Memory B cell (primary cell): Measurements from ENCODE around the gene SSH2.
"Not testable (repeated sequence)": the region's sequence is repeated elsewhere in the genome, so short reads cannot be mapped to it uniquely, and the experiment has no call there.

Source experiments
- ATAC-seq: fragments of 150-1000 bp; cut with Tn5 transposase; 2 replicates; pipeline ENCODE4 v1.10.0; 2021; ENCODE audit warnings: low read depth, mild to moderate bottlenecking, moderate library complexity
- DNase-seq, 2 donors: peaks; one replicate each; pipeline ENCODE4 v3.0.0; 2022; ENCODE audit warnings: low spot score in 2 of 2
- H3K27ac Mint-ChIP-seq: one replicate; pipeline ENCODE4 v1.8.0; 2022; ENCODE audit warnings: mild to moderate bottlenecking, moderate library complexity, mixed read lengths
- H3K27me3 Mint-ChIP-seq: one replicate; pipeline ENCODE4 v1.8.0; 2022; ENCODE audit warnings: mixed read lengths
- H3K36me3 Mint-ChIP-seq: one replicate; pipeline ENCODE4 v1.8.0; 2022; ENCODE audit warnings: mild to moderate bottlenecking, mixed read lengths
- H3K4me1 Mint-ChIP-seq: one replicate; pipeline ENCODE4 v1.8.0; 2022; ENCODE audit warnings: mixed read lengths
- H3K4me3 Mint-ChIP-seq: one replicate; pipeline ENCODE4 v1.8.0; 2022; ENCODE audit warnings: mild to moderate bottlenecking, moderate library complexity, mixed read lengths
- H3K9me3 Mint-ChIP-seq: one replicate; pipeline ENCODE4 v1.8.0; 2022; ENCODE audit warnings: mixed read lengths

Gene SSH2

GRCh38 chr17:29782917-29783316, 147.1 kb downstream of the SSH2 start:
- H3K27me3 Mint-ChIP-seq, result no peaks in the 10 kb centered on the region

GRCh38 chr17:29779812-29780190, 150.2 kb downstream of the SSH2 start:
- H3K27ac Mint-ChIP-seq, H3K27me3 Mint-ChIP-seq, H3K4me1 Mint-ChIP-seq, ATAC-seq, H3K9me3 Mint-ChIP-seq, H3K4me3 Mint-ChIP-seq, H3K36me3 Mint-ChIP-seq, DNase-seq: not testable (repeated sequence)

More at GRCh38 chr17:29782917-29783316, 147.1 kb downstream of the SSH2 start:
- Mint-ChIP-seq H3K9me3 (no peaks in the 10 kb centered on the region), H3K4me3 (no peak overlapping the region), H3K27ac (peak overlapping the region; percentile 21), H3K4me1 (peaks cover 7% of the 10 kb centered on the region), H3K36me3 (peaks cover 10% of the 10 kb centered on the region)
- DNase-seq, result no peak
- ATAC-seq, result no peak

GRCh38 chr17:29778956-29779811, 150.8 kb downstream of the SSH2 start:
- Mint-ChIP-seq H3K36me3 (peaks cover 7% of the 10 kb centered on the region), H3K27ac (peak overlapping the region; percentile 41), H3K9me3 (no peaks in the 10 kb centered on the region), H3K4me1 (peaks cover 5% of the 10 kb centered on the region), H3K27me3 (no peaks in the 10 kb centered on the region), H3K4me3 (no peak overlapping the region)
- ATAC-seq, result peak; percentile 97
- DNase-seq, result peak; percentile 79 to 81

GRCh38 chr17:29777663-29778062, 152.4 kb downstream of the SSH2 start:
- Mint-ChIP-seq H3K27ac (no peak overlapping the region), H3K4me3 (no peak overlapping the region), H3K4me1 (peaks cover 8% of the 10 kb centered on the region), H3K36me3 (peaks cover 3% of the 10 kb centered on the region), H3K9me3 (no peaks in the 10 kb centered on the region), H3K27me3 (no peaks in the 10 kb centered on the region)
- ATAC-seq (no peak), DNase-seq (no peak)

GRCh38 chr17:29776026-29776425, 154.0 kb downstream of the SSH2 start:
- H3K27me3 Mint-ChIP-seq, result no peaks in the 10 kb centered on the region
- DNase-seq, result no peak

GRCh38 chr17:29772981-29773380, 157.0 kb downstream of the SSH2 start:
- no peak for DNase-seq

More at GRCh38 chr17:29776026-29776425, 154.0 kb downstream of the SSH2 start:
- Mint-ChIP-seq H3K4me1 (peaks cover 21% of the 10 kb centered on the region), H3K9me3 (no peaks in the 10 kb centered on the region), H3K36me3 (peaks cover 3% of the 10 kb centered on the region), H3K4me3 (no peak overlapping the region), H3K27ac (no peak overlapping the region)
- no peak for ATAC-seq

GRCh38 chr17:29771546-29771945, 158.5 kb downstream of the SSH2 start:
- no peaks in the 10 kb centered on the region for H3K36me3 Mint-ChIP-seq
- no peak for ATAC-seq
- no peak for DNase-seq
- H3K27ac Mint-ChIP-seq, result peak overlapping the region; percentile 81
- H3K4me3 Mint-ChIP-seq, result peak overlapping the region; percentile 41
- no peaks in the 10 kb centered on the region for H3K27me3 Mint-ChIP-seq
- H3K4me1 Mint-ChIP-seq, result peaks cover 15% of the 10 kb centered on the region
- H3K9me3 Mint-ChIP-seq, result no peaks in the 10 kb centered on the region

More at GRCh38 chr17:29772981-29773380, 157.0 kb downstream of the SSH2 start:
- Mint-ChIP-seq H3K27ac (no peak overlapping the region), H3K27me3 (no peaks in the 10 kb centered on the region), H3K9me3 (no peaks in the 10 kb centered on the region), H3K36me3 (peaks cover 3% of the 10 kb centered on the region), H3K4me3 (no peak overlapping the region), H3K4me1 (peaks cover 19% of the 10 kb centered on the region)
- no peak for ATAC-seq

- H3K27ac Mint-ChIP-seq, result no peak overlapping the region
- no peaks in the 10 kb centered on the region for H3K27me3 Mint-ChIP-seq
- H3K9me3 Mint-ChIP-seq, result no peaks in the 10 kb centered on the region
- no peaks in the 10 kb centered on the region for H3K36me3 Mint-ChIP-seq
- no peak for DNase-seq
- H3K4me1 Mint-ChIP-seq, result peaks cover 15% of the 10 kb centered on the region
- no peak for ATAC-seq
- H3K4me3 Mint-ChIP-seq, result no peak overlapping the region
These were observed 160.8 kb downstream of the SSH2 start for GRCh38 chr17:29769225-29769624.

GRCh38 chr17:29766796-29767327, 163.2 kb downstream of the SSH2 start:
- Mint-ChIP-seq H3K36me3 (no peaks in the 10 kb centered on the region), H3K4me3 (no peak overlapping the region), H3K9me3 (no peaks in the 10 kb centered on the region), H3K27ac (no peak overlapping the region), H3K27me3 (no peaks in the 10 kb centered on the region), H3K4me1 (peaks cover 8% of the 10 kb centered on the region)
- ATAC-seq, result no peak
- no peak for DNase-seq

GRCh38 chr17:29764748-29765147, 165.3 kb downstream of the SSH2 start:
- Mint-ChIP-seq H3K9me3 (no peaks in the 10 kb centered on the region), H3K27ac (peak overlapping the region; percentile 35), H3K4me3 (no peak overlapping the region), H3K4me1 (peaks cover 5% of the 10 kb centered on the region), H3K36me3 (no peaks in the 10 kb centered on the region), H3K27me3 (no peaks in the 10 kb centered on the region)
- DNase-seq, result no peak
- no peak for ATAC-seq

- ATAC-seq (no peak), DNase-seq (no peak)
- Mint-ChIP-seq H3K27ac (peak overlapping the region; percentile 35), H3K36me3 (peaks cover 2% of the 10 kb centered on the region), H3K4me3 (no peak overlapping the region), H3K9me3 (no peaks in the 10 kb centered on the region), H3K27me3 (no peaks in the 10 kb centered on the region), H3K4me1 (peaks cover 10% of the 10 kb centered on the region)
These were observed 165.8 kb downstream of the SSH2 start for GRCh38 chr17:29764217-29764616.

GRCh38 chr17:29763273-29763672, 166.8 kb downstream of the SSH2 start:
- H3K27me3 Mint-ChIP-seq, result no peaks in the 10 kb centered on the region
- DNase-seq, result no peak
- no peak overlapping the region for H3K4me3 Mint-ChIP-seq
- no peak for ATAC-seq
- H3K4me1 Mint-ChIP-seq, result peaks cover 14% of the 10 kb centered on the region
- H3K27ac Mint-ChIP-seq, result no peak overlapping the region
- no peaks in the 10 kb centered on the region for H3K9me3 Mint-ChIP-seq
- H3K36me3 Mint-ChIP-seq, result peaks cover 2% of the 10 kb centered on the region

- ATAC-seq (peak; percentile 85), DNase-seq (peak; percentile 92 to 93)
- Mint-ChIP-seq H3K27ac (peak overlapping the region; percentile 89), H3K36me3 (peaks cover 4% of the 10 kb centered on the region), H3K9me3 (no peaks in the 10 kb centered on the region), H3K27me3 (no peaks in the 10 kb centered on the region), H3K4me1 (peaks cover 20% of the 10 kb centered on the region), H3K4me3 (peak overlapping the region; percentile 92)
These were observed 168.8 kb downstream of the SSH2 start for GRCh38 chr17:29761040-29761761.
